HepG2 (cell line): ENCODE measurements around the gene JMJD6. TPM values are rescaled to one million over a fixed set of nuclear protein-coding genes. Genes with fewer than 3 reads are reported as not detected.

Experiments used
- ATAC-seq: fragments of 200-7000 bp; cut with Tn5 transposase; 3 replicates; pipeline ENCODE4 v1.9.1; 2020; ENCODE audit warnings: mild to moderate bottlenecking, moderate library complexity
- BruUV-seq: library from RNA; stranded (reverse); fragments of 400-500 nt; replicated peaks from 2 replicates; lab custom pipeline; 2021; lab: Mats Ljungman, UMichigan
- CTCF ChIA-PET: fragments of 300-600 bp; formaldehyde crosslinking; extraction: SDS; loops from one replicate; lab custom pipeline; 2021; ENCODE audit warnings: low total read pairs, inconsistent platforms, low intra/inter-chr PET ratio; lab: Yijun Ruan, JAX
- POLR2A ChIA-PET: fragments of 350-600 bp; sonication (Branson Sonifier 250); formaldehyde crosslinking; loops from one replicate; lab custom pipeline; 2020; ENCODE audit warnings: antibody characterized with exemption, inconsistent platforms; lab: Yijun Ruan, JAX
- DNase-seq: peaks from one replicate; pipeline ENCODE4 v3.0.0-alpha.2; 2015; ENCODE audit warnings: low spot score
- FAIRE-seq: peaks from 3 replicates; lab custom pipeline; 2011; peaks lifted over from hg19 to GRCh38; lab: Jason Lieb, UNC
- H2AFZ ChIP-seq: one replicate; pipeline ENCODE4 v1.6.1; 2011; ENCODE audit warnings: low read length, inconsistent platforms
- H3K27ac ChIP-seq: fragments of 300-600 bp; 3 replicates; pipeline ENCODE4 v1.8.0; 2011; ENCODE audit warnings: mixed run types, mild to moderate bottlenecking, mixed read lengths, low read length, inconsistent platforms; ENCODE audit not compliant: insufficient read depth; ENCODE audit errors: extremely low read length
- H3K27me3 ChIP-seq, 2 experiments: fragments of 200-600 bp in 1 of 2; 2 replicates in 1 of 2; 3 replicates in 1 of 2; pipeline versions ENCODE4 v1.6.0 to v1.8.0; 2011; ENCODE audit warnings: low read length in 2 of 2, mild to moderate bottlenecking in 2 of 2, moderate library complexity in 2 of 2, inconsistent platforms in 1 of 2; ENCODE audit not compliant: insufficient read depth in 2 of 2, control insufficient read depth in 1 of 2
- H3K36me3 ChIP-seq, 2 experiments: fragments of 200-600 bp in 1 of 2; replicated peaks in 1 of 2; 2 replicates in 1 of 2; 3 replicates in 1 of 2; pipeline versions ENCODE4 v1.5.1 to v1.8.0; 2011; ENCODE audit warnings: low read length in 2 of 2, inconsistent platforms in 1 of 2; ENCODE audit not compliant: insufficient read depth in 2 of 2, control insufficient read depth in 1 of 2
- H3K4me1 ChIP-seq: 2 replicates; pipeline ENCODE4 v1.5.1; 2012; ENCODE audit warnings: low read length, inconsistent platforms; ENCODE audit not compliant: insufficient read depth
- H3K4me2 ChIP-seq: 2 replicates; pipeline ENCODE4 v1.6.0; 2011; ENCODE audit warnings: low read depth, low read length, inconsistent platforms
- H3K4me3 ChIP-seq, 3 experiments: fragments of 200-600 bp in 1 of 3; sonication (generic), shearing (Covaris generic) in 1 of 3; replicated peaks in 1 of 3; 2 replicates each; pipeline ENCODE4 v1.5.1; 2011 to 2016; ENCODE audit warnings: low read length in 3 of 3, inconsistent platforms in 2 of 3, low read depth in 2 of 3, mild to moderate bottlenecking in 2 of 3, control low read depth in 1 of 3, mixed read lengths in 1 of 3; ENCODE audit not compliant: insufficient read depth in 1 of 3
- H3K79me2 ChIP-seq: one replicate; pipeline ENCODE4 v1.6.1; 2011; ENCODE audit warnings: low read length, inconsistent platforms; ENCODE audit not compliant: insufficient read depth
- H3K9ac ChIP-seq: 2 replicates; pipeline ENCODE4 v1.6.0; 2011; ENCODE audit warnings: mild to moderate bottlenecking, low read depth, low read length, inconsistent platforms; ENCODE audit not compliant: insufficient read depth
- H3K9me3 ChIP-seq: 2 replicates; pipeline ENCODE4 v1.5.1; 2012; ENCODE audit warnings: mild to moderate bottlenecking, low read length
- H4K20me1 ChIP-seq: 2 replicates; pipeline ENCODE4 v1.6.0; 2011; ENCODE audit warnings: inconsistent platforms, mild to moderate bottlenecking, low read length, moderate library complexity; ENCODE audit not compliant: insufficient read depth
- AGO1 ChIP-seq: fragments of 200-400 bp; formaldehyde crosslinking; IDR thresholded peaks from 2 replicates; pipeline ENCODE4 v1.6.1; 2017; ENCODE audit warnings: mild to moderate bottlenecking, low read depth, low read length, moderate library complexity; ENCODE audit not compliant: poor library complexity, severe bottlenecking
- CBX5 ChIP-seq: sonication (generic); formaldehyde crosslinking; IDR thresholded peaks from 2 replicates; pipeline ENCODE4 v1.4.0; 2020; ENCODE audit warnings: missing genetic modification reagents, borderline replicate concordance
- DMAP1 ChIP-seq: IDR thresholded peaks from 2 replicates; pipeline ENCODE4 v1.6.1; 2016
- GLMP ChIP-seq: sonication (generic); formaldehyde crosslinking; IDR thresholded peaks from 2 replicates; pipeline ENCODE4 v1.9.0; 2021; ENCODE audit warnings: missing genetic modification reagents, mild to moderate bottlenecking, borderline replicate concordance
- HMG20B ChIP-seq: conservative IDR thresholded peaks from 2 replicates; pipeline ENCODE4 v1.6.1; 2016; ENCODE audit warnings: missing genetic modification reagents, missing compliant biosample characterization
- HOXA5 ChIP-seq: sonication (generic); formaldehyde crosslinking; IDR thresholded peaks from 2 replicates; pipeline ENCODE4 v1.4.0; 2020; ENCODE audit warnings: missing genetic modification reagents
- KDM4B ChIP-seq: sonication (generic); formaldehyde crosslinking; IDR thresholded peaks from 2 replicates; pipeline ENCODE4 v1.4.0; 2020; ENCODE audit warnings: missing genetic modification reagents
- MIER3 ChIP-seq: IDR thresholded peaks from 2 replicates; pipeline ENCODE4 v1.6.1; 2016; ENCODE audit warnings: missing compliant biosample characterization, borderline replicate concordance
- NCOA1 ChIP-seq: sonication (generic); formaldehyde crosslinking; IDR thresholded peaks from 2 replicates; pipeline ENCODE4 v1.9.0; 2021; ENCODE audit warnings: missing genetic modification reagents
- NFIC ChIP-seq: IDR thresholded peaks from 2 replicates; pipeline ENCODE4 v1.6.1; 2012; ENCODE audit warnings: mild to moderate bottlenecking, low read length, inconsistent platforms
- NR0B2 ChIP-seq: sonication (generic); formaldehyde crosslinking; IDR thresholded peaks from 2 replicates; pipeline ENCODE4 v1.4.0; 2020; ENCODE audit warnings: mild to moderate bottlenecking, missing genetic modification reagents
- SALL2 ChIP-seq: sonication (generic); formaldehyde crosslinking; IDR thresholded peaks from 2 replicates; pipeline ENCODE4 v1.8.1; 2023; ENCODE audit warnings: mild to moderate bottlenecking, missing genetic modification reagents, inconsistent platforms
- TEF ChIP-seq: sonication (generic); formaldehyde crosslinking; IDR thresholded peaks from 2 replicates; pipeline ENCODE4 v1.5.0; 2020; ENCODE audit warnings: missing genetic modification reagents
- ZBTB26 ChIP-seq: IDR thresholded peaks from 2 replicates; pipeline ENCODE4 v1.6.1; 2016; ENCODE audit warnings: missing compliant biosample characterization, missing genetic modification reagents, borderline replicate concordance
- ZBTB37 ChIP-seq: sonication (generic); formaldehyde crosslinking; IDR thresholded peaks from 2 replicates; pipeline ENCODE4 v1.4.0; 2020; ENCODE audit warnings: mild to moderate bottlenecking, missing genetic modification reagents
- ZNF281 ChIP-seq: sonication (generic); formaldehyde crosslinking; IDR thresholded peaks from 2 replicates; pipeline ENCODE4 v1.4.0; 2020; ENCODE audit warnings: missing genetic modification reagents, borderline replicate concordance
- ZNF335 ChIP-seq: sonication (generic); formaldehyde crosslinking; IDR thresholded peaks from 2 replicates; pipeline ENCODE4 v1.4.0; 2020; ENCODE audit warnings: missing genetic modification reagents
- ZNF337 ChIP-seq: sonication (generic); formaldehyde crosslinking; IDR thresholded peaks from 2 replicates; pipeline ENCODE4 v1.5.1; 2020; ENCODE audit warnings: missing genetic modification reagents, low read depth, mild to moderate bottlenecking, borderline replicate concordance
- WGBS: methylation state at CpG from one replicate; pipeline ENCODE4 v1.1.6; 2017; ENCODE audit warnings: low lambda C conversion rate; 5-methylcytosine and 5-hydroxymethylcytosine counted together
- in situ Hi-C: cut with HindIII; loops from 2 replicates; pipeline ENCODE4 v1.10.0; 2017; ENCODE audit warnings: low pct_unique_long_range_greater_than_20kb; ENCODE audit not compliant: extremely low pct_ligation_motif_present
- intact Hi-C: fragments of 100-400 bp; cut with micrococcal nuclease; formaldehyde crosslinking; loops from one replicate; pipeline ENCODE4 v1.10.0; 2022; ENCODE audit not compliant: unreplicated experiment
- polyA plus RNA-seq, 8 experiments: library from polyadenylated mRNA; depleted of rRNA in 3 of 8; stranded (reverse) in 7 of 8; unstranded in 1 of 8; fragments of >200 nt; fragmentation: Illumina TruSeq in 4 of 8; extraction: Trizol in 4 of 8; gene quantifications; 2 replicates each; pipeline versions ENCODE4 v1.2.1 to v1.2.3, GENCODE V29; 2011 to 2016; ENCODE audit warnings: low read depth in 4 of 8, missing spikeins in 1 of 8, mixed read lengths in 1 of 8; ENCODE audit not compliant: insufficient read depth in 1 of 8
- total RNA-seq, 5 experiments: library from RNA; depleted of rRNA; stranded (reverse); fragments of >200 nt; fragmentation: Illumina TruSeq; extraction: Trizol; gene quantifications; 2 replicates each; pipeline ENCODE4 v1.2.3, GENCODE V29; 2016; ENCODE audit warnings: low read depth in 1 of 5

Gene JMJD6
- total and polyA plus RNA-seq, 2 of the 13 experiments (the other 11 are each of a cell fraction or from before 2014, with no cell fraction given): 33.6 to 41.0 TPM

- in situ Hi-C loops: loop anchor here (5.0 kb wide), 1 partner anchor 35 kb away; no protein-coding TSS in a partner anchor
- no peaks in the 10 kb centered on the region for H3K79me2 ChIP-seq
- POLR2A ChIA-PET: interaction anchor here (3.0 kb wide), 1 partner anchor 11 kb away, joined by 23 read pairs; no protein-coding TSS in a partner anchor
- TF ChIP-seq NFIC: no peak
- TF ChIP-seq HOXA5 (CRISPR knock-in tag): no peak
- TF ChIP-seq ZNF281 (CRISPR knock-in tag): no peak
- TF ChIP-seq KDM4B: no peak
- no peak for TF ChIP-seq TEF (CRISPR knock-in tag)
- no peak for TF ChIP-seq MIER3 (CRISPR knock-in tag)
- TF ChIP-seq ZBTB26 (CRISPR knock-in tag): no peak
- no peak for TF ChIP-seq ZNF337 (CRISPR knock-in tag)
- TF ChIP-seq AGO1: no peak
- no peak for TF ChIP-seq ZNF335 (CRISPR knock-in tag)
- no peak for TF ChIP-seq ZBTB37 (CRISPR knock-in tag)
- no peak for TF ChIP-seq GLMP (CRISPR knock-in tag)
- no peak for TF ChIP-seq NR0B2
- TF ChIP-seq DMAP1 (CRISPR knock-in tag): no peak
- TF ChIP-seq CBX5 (CRISPR knock-in tag): no peak
- no peak for TF ChIP-seq NCOA1 (CRISPR knock-in tag)
- TF ChIP-seq HMG20B (CRISPR knock-in tag): no peak
- TF ChIP-seq SALL2 (CRISPR knock-in tag): no peak
- TF ChIP-seq, all 625 proteins: peak for 0
- no peaks in the 10 kb centered on the region for H4K20me1 ChIP-seq
- H3K4me3 ChIP-seq: no peak overlapping the region
- no peaks in the 10 kb centered on the region for H3K9me3 ChIP-seq
- H3K9ac ChIP-seq: no peak overlapping the region
- WGBS: 97% methylated on average over 12 of the region's 12 CpGs
- CTCF ChIA-PET: interaction anchor here (1.8 kb wide), 1 partner anchor 33 kb away, joined by 17 read pairs; no protein-coding TSS in a partner anchor
- H3K27ac ChIP-seq: no peak overlapping the region
- no peaks in the 10 kb centered on the region for H3K27me3 ChIP-seq
- H2AFZ ChIP-seq: no peak overlapping the region
- intact Hi-C loops: no loop called here
- DNase-seq: no peak
- BruUV-seq: no TSS peak
- no peak for FAIRE-seq
- ATAC-seq: no peak
- H3K36me3 ChIP-seq: peaks cover 5 to 18% of the 10 kb centered on the region in 2 experiments; a peak in 4 of 5 replicates
- H3K4me2 ChIP-seq: no peak overlapping the region
- peaks cover 27% of the 10 kb centered on the region for H3K4me1 ChIP-seq
Observed at GRCh38 chr17:76682296-76682695, 44.1 kb downstream of the JMJD6 start.
